GM10266 (cell line): ENCODE measurements around the gene WIPF3.
"Not testable (repeated sequence)": the region's sequence is repeated elsewhere in the genome, so short reads cannot be mapped to it uniquely, and the experiment has no call there.

ENCODE experiments used
- DNase-seq: peaks from one replicate; pipeline ENCODE4 v3.0.0; 2012; ENCODE audit errors: extremely low spot score
- TF ChIP-seq, protein P1 (sequence below): IDR thresholded peaks from 2 replicates; pipeline ENCODE4 v1.5.1; 2012; ENCODE audit warnings: mild to moderate bottlenecking, low read depth; ENCODE audit not compliant: control insufficient read depth, insufficient read depth; ENCODE audit errors: missing control alignments

WIPF3 gene

DNA sequence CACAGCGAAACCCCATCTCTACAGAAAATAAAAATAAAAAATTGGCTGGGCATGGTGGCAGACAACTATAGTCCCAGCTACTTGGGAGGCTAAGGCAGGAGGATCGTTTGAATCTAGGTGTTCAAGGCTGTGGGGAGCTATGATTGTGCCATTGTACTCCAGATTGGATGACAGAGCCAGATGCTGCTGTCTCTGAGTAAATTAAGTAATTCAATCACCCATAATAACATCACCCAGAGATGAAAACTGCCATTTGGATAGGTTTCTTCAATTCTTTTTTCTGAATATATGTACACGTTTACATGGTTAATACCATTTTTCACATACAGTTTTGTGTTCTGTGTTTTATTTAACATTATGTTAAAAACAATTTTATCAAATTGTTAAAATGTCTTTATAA is 79.3 kb downstream of the WIPF3 start:
- DNase-seq: no peak
- TF ChIP-seq, protein P1, sequence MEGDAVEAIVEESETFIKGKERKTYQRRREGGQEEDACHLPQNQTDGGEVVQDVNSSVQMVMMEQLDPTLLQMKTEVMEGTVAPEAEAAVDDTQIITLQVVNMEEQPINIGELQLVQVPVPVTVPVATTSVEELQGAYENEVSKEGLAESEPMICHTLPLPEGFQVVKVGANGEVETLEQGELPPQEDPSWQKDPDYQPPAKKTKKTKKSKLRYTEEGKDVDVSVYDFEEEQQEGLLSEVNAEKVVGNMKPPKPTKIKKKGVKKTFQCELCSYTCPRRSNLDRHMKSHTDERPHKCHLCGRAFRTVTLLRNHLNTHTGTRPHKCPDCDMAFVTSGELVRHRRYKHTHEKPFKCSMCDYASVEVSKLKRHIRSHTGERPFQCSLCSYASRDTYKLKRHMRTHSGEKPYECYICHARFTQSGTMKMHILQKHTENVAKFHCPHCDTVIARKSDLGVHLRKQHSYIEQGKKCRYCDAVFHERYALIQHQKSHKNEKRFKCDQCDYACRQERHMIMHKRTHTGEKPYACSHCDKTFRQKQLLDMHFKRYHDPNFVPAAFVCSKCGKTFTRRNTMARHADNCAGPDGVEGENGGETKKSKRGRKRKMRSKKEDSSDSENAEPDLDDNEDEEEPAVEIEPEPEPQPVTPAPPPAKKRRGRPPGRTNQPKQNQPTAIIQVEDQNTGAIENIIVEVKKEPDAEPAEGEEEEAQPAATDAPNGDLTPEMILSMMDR: no peak

DNA sequence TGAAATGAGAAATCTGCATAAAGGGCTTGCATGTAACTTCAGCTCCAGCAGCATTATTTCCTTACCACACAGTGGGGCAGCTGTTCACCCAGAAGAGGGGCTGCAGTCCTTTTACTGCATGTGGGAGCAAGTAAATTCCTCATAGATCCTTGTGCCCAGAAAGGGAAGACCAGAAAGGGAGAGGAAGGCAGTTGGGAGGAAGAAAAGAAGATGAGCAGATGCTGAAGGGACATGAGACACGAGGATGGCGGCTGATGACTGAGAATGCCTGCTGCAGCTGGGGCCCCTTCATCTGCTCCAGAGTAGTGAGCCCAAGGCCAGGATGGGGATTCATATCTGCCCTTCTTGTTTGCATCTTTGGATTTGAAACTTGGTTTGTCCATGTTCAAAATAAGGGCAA is 80.5 kb downstream of the WIPF3 start:
- DNase-seq: no peak
- TF ChIP-seq, protein P1: no peak

DNA sequence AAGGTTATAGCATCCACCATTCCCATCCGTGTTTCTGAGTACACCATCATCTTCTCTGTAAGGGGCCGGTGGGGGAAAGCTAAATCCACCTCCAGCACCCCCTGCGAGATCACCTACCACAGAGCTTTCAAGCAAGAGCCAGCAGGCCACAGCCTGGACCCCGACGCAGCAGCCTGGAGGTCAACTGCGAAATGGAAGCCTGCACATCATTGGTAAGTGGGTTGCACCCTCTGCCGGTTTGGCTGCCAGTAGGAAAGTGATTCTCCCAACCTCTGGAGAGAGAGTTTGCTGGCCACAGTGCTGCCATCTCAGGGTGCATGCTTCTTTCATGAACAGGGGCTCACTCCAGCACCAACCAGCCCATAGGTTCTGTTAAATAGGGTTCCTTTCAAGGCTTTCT is 81.7 kb downstream of the WIPF3 start:
- no peak for DNase-seq
- TF ChIP-seq, protein P1: no peak

DNA sequence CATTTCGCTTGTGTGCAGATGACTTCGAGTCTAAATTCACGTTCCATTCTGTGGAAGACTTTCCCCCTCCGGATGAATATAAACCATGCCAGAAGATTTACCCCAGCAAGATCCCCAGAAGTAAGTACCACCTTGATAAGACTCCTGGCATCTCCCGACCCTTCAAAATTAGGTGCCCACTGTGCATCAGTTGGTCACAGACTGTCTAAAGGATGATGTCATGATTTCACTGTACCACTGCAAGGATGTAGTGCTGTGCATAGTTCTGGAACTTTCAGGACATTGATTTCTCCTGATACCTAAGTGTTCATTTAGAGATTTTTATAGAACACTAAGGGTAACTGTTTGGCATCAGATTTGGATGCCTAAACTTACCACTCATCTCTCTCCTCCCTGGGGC is 83.0 kb downstream of the WIPF3 start:
- TF ChIP-seq, protein P1: no peak
- no peak for DNase-seq

DNA sequence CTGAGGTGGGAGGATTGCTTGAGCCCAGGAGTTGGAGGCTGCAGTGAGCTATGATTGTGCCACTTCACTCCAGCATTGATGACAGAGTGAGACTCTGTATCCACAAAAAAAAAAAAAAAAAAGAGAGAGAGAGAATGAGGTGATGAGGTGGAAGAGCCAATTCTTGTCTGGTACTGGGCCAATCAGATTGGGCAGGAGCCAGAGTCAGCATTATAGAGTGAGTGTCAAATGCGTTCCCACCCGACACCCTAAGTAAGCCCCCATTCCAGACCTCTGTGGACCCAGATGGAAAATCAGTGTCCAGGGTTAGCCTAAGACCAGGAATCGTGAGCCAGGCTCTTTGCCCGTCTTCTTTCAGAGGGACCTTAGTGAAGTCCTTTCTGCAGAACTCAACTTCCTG is 83.9 kb downstream of the WIPF3 start:
- DNase-seq: no peak
- TF ChIP-seq, protein P1: no peak

DNA sequence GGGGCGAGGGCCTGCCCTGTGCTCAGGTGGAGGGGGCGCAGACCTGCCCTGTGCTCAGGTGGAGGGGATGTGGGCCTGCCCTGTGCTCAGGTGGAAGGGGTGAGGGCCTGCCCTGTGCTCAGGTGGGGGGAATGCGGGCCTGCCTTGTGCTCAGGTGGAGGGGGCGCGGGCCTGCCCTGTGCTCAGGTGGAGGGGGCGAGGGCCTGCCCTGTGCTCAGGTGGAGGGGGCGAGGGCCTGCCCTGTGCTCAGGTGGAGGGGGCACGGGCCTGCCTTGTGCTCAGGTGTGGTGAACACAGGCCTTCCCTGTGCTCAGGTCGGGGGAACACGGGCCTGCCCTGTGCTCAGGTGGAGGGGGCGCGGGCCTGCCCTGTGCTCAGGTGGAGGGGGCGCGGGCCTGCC is 84.5 kb downstream of the WIPF3 start:
- DNase-seq: not testable (repeated sequence)

DNA sequence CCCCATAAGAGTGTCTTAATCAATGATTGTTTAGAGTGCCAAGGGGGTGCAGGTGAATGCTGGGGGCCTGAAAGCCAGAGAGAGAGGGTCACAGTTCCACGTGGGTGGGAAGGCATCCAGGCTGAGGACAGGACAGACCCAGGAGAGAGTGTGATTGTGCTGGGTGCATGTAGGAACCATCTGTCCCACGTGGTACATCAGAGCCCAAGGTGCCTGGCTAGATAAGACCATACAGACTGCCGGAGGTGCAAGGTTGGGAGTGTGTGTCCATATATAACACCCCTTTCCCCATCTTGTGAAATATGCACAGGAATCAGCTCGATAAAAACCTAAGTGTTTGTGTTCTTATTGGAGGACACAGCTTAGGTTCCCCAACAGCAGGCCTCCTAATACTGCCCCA is 85.5 kb downstream of the WIPF3 start:
- DNase-seq: no peak
- TF ChIP-seq, protein P1: no peak

DNA sequence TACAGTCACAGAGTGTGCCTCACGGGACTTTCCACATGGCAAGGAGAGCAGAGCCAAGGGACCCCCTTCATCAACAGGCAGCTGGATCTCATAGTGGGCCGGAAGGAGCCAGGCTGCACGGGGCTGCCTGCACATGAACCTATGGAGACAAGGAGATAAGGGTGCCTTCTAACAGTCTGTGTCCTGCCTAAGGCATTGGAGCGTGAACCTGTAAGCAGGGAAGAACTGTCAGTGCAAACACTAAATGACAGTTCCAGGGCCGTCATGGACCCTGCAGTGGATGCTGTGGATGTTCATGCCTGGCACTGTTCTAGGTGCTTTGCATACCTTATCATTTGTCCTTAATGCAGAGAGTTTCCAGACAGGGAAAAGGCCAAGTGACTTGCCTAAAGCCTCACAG is 85.9 kb downstream of the WIPF3 start:
- no peak for DNase-seq
- TF ChIP-seq, protein P1: no peak
